ENCODE data around the gene UTP25. TPM values are rescaled to one million over a fixed set of nuclear protein-coding genes. Genes with fewer than 3 reads are reported as not detected.
"Not testable (repeated sequence)": the region's sequence is repeated elsewhere in the genome, so short reads cannot be mapped to it uniquely, and the experiment has no call there.

Gene UTP25
- total RNA-seq, 1 experiment from 2014 or later, result 9.5 TPM

GRCh38 chr1:209896346-209896745 is 68.6 kb downstream of the UTP25 start:
- H3K36me3 ChIP-seq (ENCODE audit: control insufficient read depth, insufficient read depth, low read length), result no peaks in the 10 kb centered on the region
- no peak for TF ChIP-seq CTCF (IDR thresholded peaks at IDR 0.05; ENCODE audit: insufficient read depth in 1 of 2, low read depth in 1 of 2, low read length in 1 of 2, severe bottlenecking in 1 of 2, unreplicated experiment in 1 of 2)
- H3K9me3 ChIP-seq, result no peaks in the 10 kb centered on the region
- no peak overlapping the region for H3K27ac Mint-ChIP-seq (ENCODE audit: unreplicated experiment)
- DNase-seq, result no peak
- H3K4me3 ChIP-seq (ENCODE audit: low read depth, low read length), result no peak overlapping the region
- CTCF ChIA-PET, result no interaction called here
- POLR2A ChIA-PET, result no interaction called here
- H3K27me3 ChIP-seq (replicated peaks; ENCODE audit: control insufficient read depth, insufficient read depth, low read length), result no peaks in the 10 kb centered on the region; the same call in 1 of the 2 replicates
- H3K4me3 Mint-ChIP-seq (ENCODE audit: unreplicated experiment), result no peak overlapping the region
- no TSS peak for BruUV-seq (replicated peaks)
- H3K4me1 ChIP-seq, result no peaks in the 10 kb centered on the region
- intact Hi-C loops (cut with micrococcal nuclease; ENCODE audit: unreplicated experiment), result no loop called here
- H3K9me3 Mint-ChIP-seq (ENCODE audit: unreplicated experiment), result no peaks in the 10 kb centered on the region
- H3K4me1 Mint-ChIP-seq (ENCODE audit: low read depth, unreplicated experiment), result no peaks in the 10 kb centered on the region
- no peaks in the 10 kb centered on the region for H3K36me3 Mint-ChIP-seq (ENCODE audit: insufficient read depth, unreplicated experiment)
- no peaks in the 10 kb centered on the region for H3K27me3 Mint-ChIP-seq (ENCODE audit: insufficient read depth, unreplicated experiment)

GRCh38 chr1:209898271-209898670 is 70.5 kb downstream of the UTP25 start:
- H3K4me3 Mint-ChIP-seq (ENCODE audit: unreplicated experiment); H3K27me3 ChIP-seq (replicated peaks; ENCODE audit: control insufficient read depth, insufficient read depth, low read length); BruUV-seq (replicated peaks); H3K4me3 ChIP-seq (ENCODE audit: low read depth, low read length); H3K9me3 Mint-ChIP-seq (ENCODE audit: unreplicated experiment); H3K36me3 ChIP-seq (ENCODE audit: control insufficient read depth, insufficient read depth, low read length); H3K9me3 ChIP-seq; H3K27me3 Mint-ChIP-seq (ENCODE audit: insufficient read depth, unreplicated experiment); H3K27ac Mint-ChIP-seq (ENCODE audit: unreplicated experiment); POLR2A ChIA-PET; H3K4me1 ChIP-seq; CTCF ChIA-PET; H3K36me3 Mint-ChIP-seq (ENCODE audit: insufficient read depth, unreplicated experiment); H3K4me1 Mint-ChIP-seq (ENCODE audit: low read depth, unreplicated experiment); intact Hi-C loops (cut with micrococcal nuclease; ENCODE audit: unreplicated experiment); DNase-seq: not testable (repeated sequence)

- CTCF ChIA-PET; H3K4me3 Mint-ChIP-seq (ENCODE audit: unreplicated experiment); POLR2A ChIA-PET; H3K27me3 Mint-ChIP-seq (ENCODE audit: insufficient read depth, unreplicated experiment); intact Hi-C loops (cut with micrococcal nuclease; ENCODE audit: unreplicated experiment); BruUV-seq (replicated peaks); H3K27ac Mint-ChIP-seq (ENCODE audit: unreplicated experiment); H3K36me3 Mint-ChIP-seq (ENCODE audit: insufficient read depth, unreplicated experiment); DNase-seq; H3K27me3 ChIP-seq (replicated peaks; ENCODE audit: control insufficient read depth, insufficient read depth, low read length); H3K4me1 Mint-ChIP-seq (ENCODE audit: low read depth, unreplicated experiment); H3K4me3 ChIP-seq (ENCODE audit: low read depth, low read length); H3K9me3 ChIP-seq; H3K9me3 Mint-ChIP-seq (ENCODE audit: unreplicated experiment); H3K36me3 ChIP-seq (ENCODE audit: control insufficient read depth, insufficient read depth, low read length); H3K4me1 ChIP-seq: not testable (repeated sequence)
These were observed 71.1 kb downstream of the UTP25 start for GRCh38 chr1:209898851-209899250.

GRCh38 chr1:209899948-209900347 is 72.2 kb downstream of the UTP25 start:
- Histone ChIP-seq H3K4me1 (no peaks in the 10 kb centered on the region), H3K4me3 (ENCODE audit: low read depth, low read length) (no peak overlapping the region), H3K36me3 (ENCODE audit: control insufficient read depth, insufficient read depth, low read length) (no peaks in the 10 kb centered on the region), H3K9me3 (no peaks in the 10 kb centered on the region), H3K27me3 (replicated peaks; ENCODE audit: control insufficient read depth, insufficient read depth, low read length) (no peaks in the 10 kb centered on the region; the same call in 1 of the 2 replicates)
- H3K4me1 Mint-ChIP-seq (ENCODE audit: low read depth, unreplicated experiment), result no peaks in the 10 kb centered on the region
- ChIA-PET POLR2A (no interaction called here), CTCF (interaction anchor here (0.6 to 1.7 kb wide), 3 partner anchors 24 to 226 kb away, joined by 3 to 4 read pairs (median 3); no protein-coding TSS in a partner anchor)
- H3K4me3 Mint-ChIP-seq (ENCODE audit: unreplicated experiment), result no peak overlapping the region
- no TSS peak for BruUV-seq (replicated peaks)
- intact Hi-C loops (cut with micrococcal nuclease; ENCODE audit: unreplicated experiment), result no loop called here
- TF ChIP-seq CTCF (IDR thresholded peaks at IDR 0.05; ENCODE audit: insufficient read depth in 1 of 2, low read depth in 1 of 2, low read length in 1 of 2, severe bottlenecking in 1 of 2, unreplicated experiment in 1 of 2), result peak; percentile 21 to 22
- peak in 1 of 2 experiments; percentile 30 for DNase-seq
- peaks cover 3% of the 10 kb centered on the region for H3K27me3 Mint-ChIP-seq (ENCODE audit: insufficient read depth, unreplicated experiment)
- H3K27ac Mint-ChIP-seq (ENCODE audit: unreplicated experiment), result no peak overlapping the region
- H3K9me3 Mint-ChIP-seq (ENCODE audit: unreplicated experiment), result no peaks in the 10 kb centered on the region
- H3K36me3 Mint-ChIP-seq (ENCODE audit: insufficient read depth, unreplicated experiment), result no peaks in the 10 kb centered on the region
